ENCODE data around the gene GPI.

GRCh38 chr19:34347561-34348165, 17.3 kb upstream of the GPI start:
- TF ChIP-seq GATA3 (IDR thresholded peaks at IDR 0.05; ENCODE audit: low read depth, low read length) (no peak), GATA2 (IDR thresholded peaks at IDR 0.05; ENCODE audit: low read depth, low read length) (no peak)
